GM21526 (cell line): ENCODE measurements around the gene SCYGR8.
"Not testable (repeated sequence)": the region's sequence is repeated elsewhere in the genome, so short reads cannot be mapped to it uniquely, and the experiment has no call there.

Experiments
- ATAC-seq: cut with Tn5 transposase; IDR thresholded peaks from one replicate; pipeline ENCODE4 v1.9.1; 2021; ENCODE audit warnings: moderate library complexity; ENCODE audit not compliant: unreplicated experiment, low FRiP score

Gene SCYGR8, protein sequence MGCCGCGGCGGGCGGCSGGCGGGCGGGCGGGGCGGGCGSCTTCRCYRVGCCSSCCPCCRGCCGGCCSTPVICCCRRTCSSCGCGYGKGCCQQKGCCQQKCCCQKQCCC

DNA sequence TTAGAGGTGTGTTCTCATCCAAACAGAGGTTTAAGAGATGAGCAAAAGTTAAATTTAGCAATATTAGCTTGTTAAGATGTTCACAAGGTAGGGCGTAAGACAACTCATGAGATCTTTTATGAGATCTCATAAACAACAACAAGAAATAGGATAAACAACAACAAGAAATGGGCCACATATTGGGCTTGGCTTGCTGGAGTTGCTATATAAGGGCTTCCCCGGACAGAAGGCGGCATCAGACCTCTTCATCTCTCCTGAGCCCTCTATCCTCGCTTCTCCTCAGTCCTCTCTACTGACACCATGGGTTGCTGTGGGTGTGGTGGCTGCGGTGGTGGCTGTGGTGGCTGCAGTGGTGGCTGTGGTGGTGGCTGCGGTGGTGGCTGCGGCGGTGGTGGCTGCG lies at the start of gene SCYGR8:
Gene SCYGR8 (plus strand): TSS at position 301 of the 400 bp plus-strand sequence. CDS start 0 bp downstream, at position 301.
- no peak for ATAC-seq

DNA sequence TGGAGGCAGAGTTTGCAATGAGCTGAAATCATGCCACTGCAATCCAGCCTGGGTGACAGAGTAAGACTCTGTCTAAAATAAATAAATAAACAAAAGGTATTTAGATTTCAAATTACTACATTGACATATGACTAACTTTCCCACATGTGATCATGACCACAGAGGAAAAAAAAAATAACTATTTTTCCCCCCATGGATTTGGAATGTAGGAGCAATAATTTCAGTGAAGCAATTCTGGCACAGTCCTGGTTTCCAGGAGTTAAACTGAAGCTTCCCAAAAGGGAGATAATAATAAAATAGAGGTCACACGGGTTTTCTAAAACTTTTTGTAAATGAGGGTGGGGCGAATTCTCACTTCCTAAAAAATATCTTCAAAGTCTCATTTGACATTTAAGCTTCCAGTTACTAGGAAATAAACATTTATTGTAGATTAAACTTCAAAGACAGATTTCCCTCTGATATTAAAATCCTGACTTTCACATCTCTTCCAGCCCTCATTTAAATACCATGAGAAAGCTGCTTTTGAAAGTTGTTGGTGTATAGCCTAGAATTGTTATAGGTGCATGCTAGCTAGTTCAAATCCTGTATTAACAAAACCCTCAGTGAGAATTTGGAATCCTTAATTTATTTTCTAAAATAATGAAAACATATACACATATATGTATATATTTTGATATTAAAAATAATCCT lies 48.6 kb upstream of the SCYGR8 start:
- no peak for ATAC-seq

DNA sequence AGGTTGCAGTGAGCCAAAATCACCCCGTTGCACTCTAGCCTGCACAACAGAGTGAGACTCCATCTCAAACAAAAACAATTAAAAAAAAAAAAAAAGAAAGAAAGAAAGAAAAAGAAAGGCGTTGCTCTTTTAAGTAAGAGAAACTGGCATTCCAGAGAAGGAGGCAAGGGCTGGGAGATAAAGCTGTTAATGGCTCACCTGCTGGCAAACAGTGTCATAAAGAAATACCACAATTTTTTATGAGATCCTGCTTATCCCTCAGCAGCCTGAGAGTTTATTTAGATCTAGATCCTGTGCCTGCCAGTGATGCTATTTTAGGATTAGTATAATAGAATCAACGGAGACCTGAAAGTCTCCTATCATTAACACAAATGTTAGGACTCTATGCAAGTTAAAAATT lies 44.1 kb upstream of the SCYGR8 start:
- ATAC-seq, result no peak

DNA sequence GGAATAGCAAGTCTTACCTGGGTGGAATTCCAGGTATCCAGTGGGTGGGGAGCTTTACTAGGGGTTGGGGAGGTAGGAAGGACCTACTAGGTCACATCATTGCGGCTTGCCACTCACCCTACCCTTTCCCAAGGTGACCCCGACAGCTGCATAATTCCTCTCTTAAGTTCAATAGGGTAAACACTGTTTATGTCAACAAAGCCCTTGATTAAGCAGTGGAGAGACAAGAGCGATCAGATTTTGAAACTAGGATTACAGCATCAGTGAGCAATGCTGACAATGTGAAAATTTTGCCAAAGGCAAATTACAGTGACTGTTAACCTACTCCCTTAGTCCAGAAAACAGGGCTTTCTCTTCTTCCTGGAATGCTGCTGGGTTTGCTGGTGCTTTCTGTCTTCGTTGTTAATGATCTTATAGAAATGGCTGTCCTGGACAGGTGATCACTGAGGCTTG lies 42.4 kb upstream of the SCYGR8 start:
- no peak for ATAC-seq

DNA sequence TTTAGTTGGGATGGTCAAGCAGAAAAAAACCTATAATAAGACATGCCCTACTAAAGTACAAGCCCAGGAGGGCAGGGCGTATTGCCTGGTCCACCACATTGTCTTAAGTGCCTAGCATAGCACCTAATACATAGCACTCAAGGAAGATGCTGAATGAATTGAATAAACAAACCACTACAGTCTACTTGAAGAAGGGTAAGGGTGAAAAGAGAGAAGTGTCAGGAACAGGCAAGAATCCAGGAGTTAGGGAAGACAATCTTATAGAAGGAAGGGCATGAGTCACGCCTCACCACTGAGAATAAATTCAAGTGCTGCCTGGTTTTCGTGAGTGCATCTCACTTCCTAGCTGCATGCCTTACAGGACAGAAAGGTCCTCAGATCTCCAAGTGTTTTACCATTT lies 41.7 kb upstream of the SCYGR8 start:
- no peak for ATAC-seq

DNA sequence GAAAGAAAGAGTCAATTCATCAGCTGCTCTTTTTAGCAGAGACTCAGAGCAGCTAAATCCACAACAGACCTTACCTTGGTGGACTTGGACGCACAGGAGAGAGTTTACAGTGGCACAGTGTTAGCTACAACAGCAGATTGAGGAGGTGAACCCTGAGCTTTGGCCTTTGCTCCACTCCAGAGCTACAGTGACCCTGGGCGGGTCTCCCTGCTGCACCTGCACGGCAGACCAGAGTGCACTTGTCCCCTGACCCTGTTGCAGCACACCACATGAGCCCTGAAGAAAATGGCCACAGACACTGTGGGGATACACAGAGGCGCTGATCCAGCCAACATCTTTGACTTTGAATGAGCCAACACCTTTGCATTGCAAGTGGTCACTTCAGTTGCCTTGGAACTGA lies 38.8 kb upstream of the SCYGR8 start:
- no peak for ATAC-seq

DNA sequence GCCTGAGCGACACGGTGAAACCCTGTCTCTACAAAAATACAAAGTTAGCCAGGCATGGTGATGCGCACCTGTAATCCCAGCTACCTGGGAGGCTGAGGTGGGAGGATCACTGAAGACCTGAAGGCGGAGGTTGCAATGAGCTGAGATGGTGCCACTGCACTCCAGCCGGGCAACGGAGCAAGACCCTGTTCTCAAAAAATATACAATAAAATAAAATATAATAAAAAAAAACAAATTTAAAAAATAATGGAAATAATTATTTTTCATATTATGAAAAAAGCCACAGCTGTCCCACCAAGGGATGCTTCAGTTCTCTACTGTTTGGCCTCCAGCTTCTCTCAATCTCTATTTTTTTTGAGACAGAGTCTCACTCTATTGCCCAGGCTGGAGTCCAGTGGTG lies 38.3 kb upstream of the SCYGR8 start:
- ATAC-seq, result no peak

DNA sequence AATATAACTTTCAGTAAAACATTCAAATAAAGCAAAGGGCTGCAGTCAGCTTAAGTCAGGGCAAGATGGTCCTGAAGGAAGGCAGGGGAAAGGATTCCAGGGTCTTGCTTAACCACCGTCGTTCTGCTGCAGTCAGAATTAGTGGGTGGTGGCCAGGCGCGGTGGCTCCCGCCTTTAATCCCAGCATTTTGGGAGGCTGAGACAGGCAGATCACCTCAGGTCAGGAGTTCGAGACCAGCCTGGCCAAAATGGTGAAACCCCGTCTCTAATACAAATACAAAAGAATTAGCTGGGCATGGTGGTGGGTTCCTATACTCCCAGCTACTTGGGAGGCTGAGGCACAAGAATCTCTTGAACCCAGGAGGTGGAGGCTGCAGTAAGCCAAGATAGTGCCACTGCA lies 34.7 kb upstream of the SCYGR8 start:
- no peak for ATAC-seq

DNA sequence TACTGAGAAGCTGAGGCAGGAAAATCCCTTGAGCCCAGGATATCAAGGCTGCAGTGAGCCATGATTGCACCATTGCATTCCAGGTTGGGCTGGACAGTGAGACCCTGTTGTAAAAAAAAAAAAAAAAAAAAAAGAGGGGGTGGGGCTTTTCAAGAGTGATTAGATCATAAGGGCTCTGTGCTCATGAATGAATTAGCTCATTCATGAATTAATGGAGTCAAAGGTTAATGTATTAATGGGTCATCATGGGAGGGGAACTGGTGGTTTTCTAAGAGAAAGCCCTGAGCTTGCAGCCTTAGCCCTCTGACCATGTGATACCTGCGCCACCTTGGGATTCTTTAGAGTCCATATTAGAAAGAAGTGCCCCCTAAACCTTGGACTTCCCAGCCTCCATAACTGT lies 32.4 kb upstream of the SCYGR8 start:
- ATAC-seq, result no peak

DNA sequence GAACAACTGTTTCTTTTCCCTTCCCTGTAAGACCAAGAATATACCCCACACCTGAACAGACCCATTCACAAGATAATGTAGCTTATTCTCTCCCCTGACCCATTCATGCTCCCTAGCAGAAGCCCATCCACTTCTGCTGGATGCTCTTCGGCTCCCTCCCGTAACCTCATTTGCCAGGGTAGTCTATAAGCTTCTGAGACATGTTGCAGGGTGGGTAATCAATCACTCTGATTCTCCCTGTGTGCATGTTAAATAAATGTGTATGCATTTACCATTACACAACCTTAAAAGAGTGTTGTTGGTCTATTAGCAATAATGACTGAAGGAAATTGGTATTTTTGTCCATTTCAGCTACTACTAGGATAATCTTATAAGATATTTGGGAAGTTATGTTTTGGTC lies 29.2 kb upstream of the SCYGR8 start:
- no peak for ATAC-seq

DNA sequence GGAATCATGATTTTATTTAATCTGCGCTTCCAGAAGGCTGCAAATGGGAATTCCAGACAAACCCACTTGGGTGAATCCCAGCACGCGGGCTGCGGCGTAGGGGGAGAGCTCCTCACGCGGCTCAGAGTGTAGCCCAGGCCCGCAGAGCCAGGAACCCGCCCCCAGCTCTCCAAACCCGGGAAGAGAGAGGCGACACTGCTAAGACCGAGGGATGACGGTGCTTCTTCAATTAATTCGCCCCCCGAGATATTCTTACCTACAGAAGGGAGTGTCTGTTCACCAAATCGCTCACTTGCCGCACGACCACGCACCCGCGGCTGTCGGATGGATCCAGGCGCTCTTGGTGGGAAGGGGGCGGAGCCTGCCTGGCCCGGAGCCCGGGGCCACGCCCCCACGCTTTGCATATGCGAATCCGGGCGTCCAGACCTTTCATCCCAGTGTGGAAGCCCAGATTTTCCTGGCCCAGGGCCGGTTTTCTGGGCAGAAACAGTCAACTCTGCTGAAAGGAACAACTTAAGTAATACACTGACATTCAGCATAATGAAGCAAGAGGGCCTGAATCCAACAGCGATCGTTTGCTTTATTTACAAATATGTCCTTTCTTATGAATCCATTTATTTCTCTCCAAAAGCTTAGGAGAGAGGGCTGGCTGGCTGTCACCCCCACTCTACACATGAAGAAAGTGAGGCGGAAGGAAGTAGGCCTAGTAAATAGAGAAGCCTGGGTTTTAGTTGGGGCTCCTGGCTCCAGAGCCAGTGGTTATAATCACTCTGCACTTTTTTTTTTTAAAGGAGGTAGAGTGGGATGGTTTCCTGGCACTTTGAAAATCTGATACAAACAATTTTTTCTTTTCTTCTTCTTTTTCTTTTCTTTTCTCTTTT lies 27.8 kb upstream of the SCYGR8 start, which contains the start of gene SLC19A3:
Gene SLC19A3 (minus strand): TSS at position 342 of the 881 bp plus-strand sequence. CDS start 15,710 bp downstream, outside the sequence.
- no peak for ATAC-seq

DNA sequence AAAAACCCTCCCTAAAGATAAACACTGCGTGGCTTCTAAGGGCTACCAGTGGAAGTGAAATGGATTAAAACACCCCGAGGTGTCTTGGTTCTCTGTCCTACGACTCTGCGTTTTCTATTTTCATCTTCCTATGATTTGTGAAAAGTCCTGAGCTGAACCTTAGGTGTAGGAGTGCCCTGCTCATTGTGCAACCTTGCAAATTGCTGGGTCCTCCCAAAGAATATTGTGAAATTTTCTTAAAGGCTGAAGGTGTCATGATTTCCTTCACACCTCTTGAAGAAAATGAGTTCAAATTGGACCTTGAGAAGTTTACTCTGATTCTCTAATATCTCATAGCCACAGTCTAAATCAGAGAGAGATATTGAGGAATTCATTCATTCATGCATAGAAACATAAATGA lies 26.1 kb upstream of the SCYGR8 start:
- ATAC-seq, result no peak

DNA sequence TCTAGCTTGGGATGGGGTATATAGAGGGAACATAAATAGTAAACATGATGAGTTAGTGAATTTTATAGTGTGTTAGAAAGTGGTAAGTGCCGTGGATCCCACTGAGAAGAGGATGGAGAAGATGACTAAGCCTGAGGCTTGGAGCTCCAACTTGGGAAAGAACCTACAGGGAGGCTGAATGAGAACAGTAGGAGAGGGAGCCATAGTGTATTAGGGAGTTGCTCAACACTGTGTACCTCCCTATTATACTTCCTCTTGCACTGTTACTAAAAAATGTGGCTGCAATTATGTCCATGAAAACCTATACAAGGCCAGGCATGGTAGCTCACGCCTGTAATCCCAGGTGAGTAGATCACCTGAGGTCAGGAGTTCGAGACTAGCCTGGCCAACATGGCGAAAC lies 25.0 kb upstream of the SCYGR8 start:
- ATAC-seq, result no peak

DNA sequence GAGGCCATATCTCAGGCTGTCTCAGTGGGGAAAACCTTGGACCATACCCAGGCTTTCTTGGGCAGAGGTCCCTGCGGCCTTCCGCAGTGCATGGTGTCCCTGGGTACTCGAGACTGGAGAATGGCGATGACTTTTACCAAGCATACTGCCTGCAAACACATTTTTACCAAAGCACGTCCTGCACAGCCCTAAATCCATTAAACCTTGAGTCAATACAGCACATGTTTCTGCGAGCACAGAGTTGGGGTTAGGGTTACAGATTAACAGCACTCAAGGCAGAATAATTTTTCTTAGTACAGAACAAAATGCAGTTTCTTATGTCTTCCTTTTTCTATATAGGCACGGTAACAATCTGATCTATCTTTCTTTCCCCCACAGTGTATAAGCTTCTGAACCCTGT lies 22.9 kb upstream of the SCYGR8 start:
- not testable (repeated sequence) for ATAC-seq

DNA sequence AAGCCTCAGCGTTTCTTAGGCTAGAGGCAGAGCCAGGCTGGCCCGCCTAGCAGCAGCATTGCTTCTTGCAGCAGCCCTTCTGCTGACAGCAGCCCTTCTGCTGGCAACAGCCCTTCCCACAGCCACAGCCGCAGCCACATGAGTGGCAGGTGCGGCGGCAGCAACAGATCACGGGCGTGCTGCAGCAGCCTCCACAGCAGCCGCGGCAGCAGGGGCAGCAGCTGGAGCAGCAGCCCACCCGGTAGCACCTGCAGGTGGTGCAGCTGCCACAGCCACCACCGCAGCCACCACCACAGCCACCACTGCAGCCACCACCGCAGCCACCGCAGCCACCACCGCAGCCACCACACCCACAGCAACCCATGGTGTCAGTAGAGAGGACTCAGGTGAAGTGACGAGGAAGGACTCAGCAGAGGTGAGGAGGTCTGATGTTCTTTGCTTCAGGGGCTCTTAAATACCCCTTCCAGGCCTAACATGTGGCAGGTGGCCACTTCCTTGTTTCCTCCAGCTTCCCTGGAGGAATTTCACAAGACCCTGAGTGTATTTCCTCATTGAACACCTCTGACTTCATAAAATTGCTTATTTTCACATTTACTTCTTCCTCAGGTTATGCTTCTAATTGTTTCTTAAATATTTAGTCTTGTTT lies 21.2 kb upstream of the SCYGR8 start, which contains the start of gene SCYGR6:
Gene SCYGR6 (minus strand): TSS at position 364 of the 646 bp plus-strand sequence. CDS start 0 bp downstream, at position 364.
- no peak for ATAC-seq

DNA sequence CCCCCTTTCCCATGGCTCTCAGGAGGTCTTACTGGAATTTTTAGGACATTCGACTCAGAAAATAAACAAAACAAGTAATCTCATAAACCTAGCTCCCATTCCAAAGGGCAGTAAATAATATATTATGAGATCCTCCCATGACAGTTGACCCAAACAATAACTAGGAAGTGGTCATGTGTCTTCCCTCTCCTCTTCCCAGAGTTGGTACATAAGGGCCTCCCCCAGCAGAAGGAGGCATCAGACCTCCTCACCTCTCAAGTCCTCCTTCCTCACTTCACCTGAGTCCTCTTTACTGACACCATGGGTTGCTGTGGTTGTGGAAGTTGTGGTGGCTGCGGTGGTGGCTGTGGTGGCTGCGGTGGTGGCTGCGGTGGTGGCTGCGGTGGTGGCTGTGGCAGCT lies 17.7 kb upstream of the SCYGR8 start, which contains the start of gene SCYGR7:
Gene SCYGR7 (plus strand): TSS at position 301 of the 400 bp plus-strand sequence. CDS start 0 bp downstream, at position 301.
- no peak for ATAC-seq

DNA sequence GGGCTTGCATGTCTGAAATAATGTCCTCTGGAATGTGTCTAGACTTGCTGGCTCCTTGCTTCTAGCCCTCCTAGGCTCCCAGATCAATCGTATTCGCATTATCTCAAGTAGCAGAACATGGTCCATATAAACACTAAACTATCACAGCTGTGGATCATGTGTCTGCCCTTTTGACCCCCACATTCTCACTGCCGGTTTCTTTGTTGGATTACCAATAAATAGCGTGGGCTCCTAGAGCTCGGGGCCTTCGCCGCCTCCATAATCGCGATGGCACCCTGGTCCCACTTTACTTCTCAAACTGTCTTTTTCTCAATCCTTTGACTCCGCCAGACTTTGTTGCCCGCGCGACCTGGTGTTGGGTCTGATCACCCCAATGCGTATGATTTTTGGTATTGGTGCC lies 6.3 kb upstream of the SCYGR8 start:
- ATAC-seq, result no peak

DNA sequence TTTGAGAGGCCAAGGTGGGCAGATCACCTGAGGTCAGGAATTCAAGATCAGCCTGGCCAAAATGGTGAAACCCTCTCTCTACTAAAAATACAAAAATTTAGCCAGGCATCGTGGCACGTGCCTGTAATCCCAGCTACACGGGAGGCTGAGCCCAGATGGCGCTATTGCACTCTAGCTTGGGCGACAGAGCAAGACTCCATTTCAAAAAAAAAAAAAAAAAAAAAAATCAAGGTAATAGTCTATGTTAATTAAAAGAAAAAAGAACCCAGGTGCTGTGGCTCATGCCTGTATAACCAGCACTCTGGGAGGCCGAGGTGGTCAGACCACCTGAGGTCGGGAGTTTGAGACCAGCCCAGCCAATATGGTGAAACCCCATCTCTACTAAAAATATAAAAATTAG lies 5.0 kb upstream of the SCYGR8 start:
- ATAC-seq, result not testable (repeated sequence)

DNA sequence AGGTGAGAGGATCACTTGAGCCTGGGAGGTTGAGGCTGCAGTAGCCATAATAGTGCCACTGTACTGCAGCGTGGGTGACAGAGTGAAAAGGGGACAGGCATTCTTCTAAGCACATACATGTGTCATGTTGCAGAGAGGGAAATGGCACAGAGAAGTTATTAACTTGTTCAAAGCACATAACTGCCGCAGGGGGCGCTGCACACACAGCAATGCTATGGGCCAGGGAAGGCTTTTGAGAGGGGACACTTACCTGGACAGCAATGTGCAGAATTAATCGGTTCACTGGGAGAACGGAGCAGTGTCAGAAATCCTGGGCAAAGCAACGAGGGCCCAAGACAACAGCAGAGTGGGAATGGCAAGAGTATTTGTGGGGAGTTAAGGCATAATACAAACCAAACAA lies 2.4 kb downstream of the SCYGR8 start:
- no peak for ATAC-seq

DNA sequence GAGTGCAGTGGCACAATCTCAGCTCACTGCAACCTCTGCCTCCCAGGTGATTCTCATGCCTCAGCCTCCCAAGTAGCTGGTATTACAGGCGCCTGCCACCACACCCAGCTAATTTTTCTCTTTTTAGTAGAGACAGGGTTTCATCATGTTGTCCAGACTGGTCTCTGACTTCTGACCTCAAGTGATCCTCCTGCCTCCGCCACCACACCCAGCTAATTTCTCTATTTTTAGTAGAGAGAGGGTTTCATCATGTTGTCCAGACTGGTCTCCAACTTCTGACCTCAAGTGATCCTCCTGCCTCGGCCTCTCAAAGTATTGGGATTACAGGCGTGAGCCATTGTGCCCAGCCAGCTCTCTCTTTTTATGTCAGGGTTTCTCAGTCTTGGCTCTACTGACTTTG lies 10.6 kb downstream of the SCYGR8 start:
- ATAC-seq, result not testable (repeated sequence)
